HepG2 (cell line): ENCODE data around the gene GADD45G.

ENCODE experiments used
- ATF7 ChIP-seq, 2 experiments: fragments of 450-650 bp in 1 of 2; sonication (generic) in 1 of 2; formaldehyde crosslinking in 1 of 2; IDR thresholded peaks; 2 replicates each; pipeline versions ENCODE4 v1.4.0 to v1.6.1; 2016 to 2020; ENCODE audit warnings: antibody characterized with exemption in 1 of 2, mild to moderate bottlenecking in 1 of 2, missing genetic modification reagents in 1 of 2
- MAX ChIP-seq: IDR thresholded peaks from 2 replicates; pipeline ENCODE4 v1.6.1; 2012; ENCODE audit warnings: inconsistent platforms
- PRDM10 ChIP-seq: sonication (generic); formaldehyde crosslinking; IDR thresholded peaks from 2 replicates; pipeline ENCODE4 v1.4.0; 2020; ENCODE audit warnings: low read depth, missing genetic modification reagents
- RFX5 ChIP-seq: IDR thresholded peaks from 2 replicates; pipeline ENCODE4 v1.6.1; 2011; ENCODE audit warnings: low read depth, low read length, improper control_type of control experiment
- TEF ChIP-seq: sonication (generic); formaldehyde crosslinking; IDR thresholded peaks from 2 replicates; pipeline ENCODE4 v1.5.0; 2020; ENCODE audit warnings: missing genetic modification reagents
- ZNF138 ChIP-seq: sonication (generic); formaldehyde crosslinking; IDR thresholded peaks from 2 replicates; pipeline ENCODE4 v1.5.0; 2020; ENCODE audit warnings: mild to moderate bottlenecking, low read depth, missing genetic modification reagents

GRCh38 chr9:89649039-89649691 is 44.4 kb downstream of the GADD45G start:
- TF ChIP-seq TEF (no peak), PRDM10 (CRISPR knock-in tag) (no peak), ATF7 (IDR thresholded peaks at IDR 0.05) (no peak), ATF7 (CRISPR knock-in tag; IDR thresholded peaks at IDR 0.05) (no peak), MAX (no peak), RFX5 (no peak), ZNF138 (no peak)
